OCI-LY3 (cell line): ENCODE results near the gene YPEL3.

Experiments used
- H2AFZ ChIP-seq: fragments of 200-600, 300-600 bp; shearing (Covaris generic); 2 replicates; pipeline ENCODE4 v1.6.0; 2014; ENCODE audit warnings: antibody characterized with exemption, low read depth, low read length
- H3K27ac ChIP-seq: fragments of 200-600, 300-600 bp; sonication (generic); 2 replicates; pipeline ENCODE4 v1.5.1; 2014; ENCODE audit warnings: mild to moderate bottlenecking, low read length, moderate library complexity, mixed read lengths
- H3K27me3 ChIP-seq: fragments of 200-600, 300-600 bp; sonication (generic); 2 replicates; pipeline ENCODE4 v1.6.1; 2014; ENCODE audit warnings: low read depth, low read length, mixed read lengths
- H3K36me3 ChIP-seq: fragments of 200-600, 300-600 bp; sonication (generic); replicated peaks from 2 replicates; pipeline ENCODE3; 2014; ENCODE audit warnings: low read depth, low read length, mixed read lengths
- H3K4me1 ChIP-seq: fragments of 300-600, 200-600 bp; sonication (generic); 2 replicates; pipeline ENCODE4 v1.6.1; 2014; ENCODE audit warnings: low read length, mixed read lengths
- H3K4me2 ChIP-seq: fragments of 200-600, 300-600 bp; sonication (generic); 2 replicates; pipeline ENCODE4 v1.6.1; 2014; ENCODE audit warnings: low read length, mixed read lengths
- H3K4me3 ChIP-seq: fragments of 300-600, 200-600 bp; sonication (generic); 2 replicates; pipeline ENCODE4 v1.5.1; 2014; ENCODE audit warnings: antibody characterized with exemption, mild to moderate bottlenecking, low read length, moderate library complexity
- H3K79me2 ChIP-seq: fragments of 300-600, 200-600 bp; shearing (Covaris generic); 2 replicates; pipeline ENCODE4 v1.6.1; 2014; ENCODE audit warnings: mild to moderate bottlenecking, low read length, mixed read lengths
- H3K9ac ChIP-seq: fragments of 300-600, 200-600 bp; shearing (Covaris generic); 2 replicates; pipeline ENCODE4 v1.6.0; 2014; ENCODE audit warnings: mild to moderate bottlenecking, low read length, moderate library complexity
- H3K9me3 ChIP-seq: fragments of 200-600, 300-600 bp; shearing (Covaris generic); 2 replicates; pipeline ENCODE4 v1.6.1; 2014; ENCODE audit warnings: low read length, mixed read lengths; ENCODE audit not compliant: insufficient read depth
- H4K20me1 ChIP-seq: fragments of 200-600, 300-600 bp; sonication (generic); 2 replicates; pipeline ENCODE4 v1.6.1; 2016; ENCODE audit warnings: low read length, mixed read lengths; ENCODE audit not compliant: insufficient read depth
- EZH2phosphoT487 ChIP-seq: fragments of 200-600 bp; shearing (Covaris generic); IDR thresholded peaks from 2 replicates; pipeline ENCODE4 v1.6.1; 2018; ENCODE audit warnings: antibody characterized with exemption, mixed run types, low read depth
- TF ChIP-seq, protein P1 (sequence below): fragments of 200-600, 300-600 bp; sonication (generic); IDR thresholded peaks from 2 replicates; pipeline ENCODE4 v1.5.1; 2014; ENCODE audit warnings: antibody characterized with exemption, low read length, low read depth

Gene YPEL3

GRCh38 chr16:30121741-30122571, 25.9 kb upstream of the YPEL3 start:
- Histone ChIP-seq H2AFZ (no peak overlapping the region), H3K36me3 (no peaks in the 10 kb centered on the region), H4K20me1 (no peaks in the 10 kb centered on the region), H3K4me1 (peaks cover 13% of the 10 kb centered on the region), H3K4me2 (peak overlapping the region; percentile 99), H3K27me3 (no peaks in the 10 kb centered on the region), H3K9ac (peak overlapping the region; percentile 86), H3K4me3 (peak overlapping the region; percentile 95), H3K79me2 (no peaks in the 10 kb centered on the region), H3K27ac (no peak overlapping the region), H3K9me3 (no peaks in the 10 kb centered on the region)
- TF ChIP-seq, protein P1, sequence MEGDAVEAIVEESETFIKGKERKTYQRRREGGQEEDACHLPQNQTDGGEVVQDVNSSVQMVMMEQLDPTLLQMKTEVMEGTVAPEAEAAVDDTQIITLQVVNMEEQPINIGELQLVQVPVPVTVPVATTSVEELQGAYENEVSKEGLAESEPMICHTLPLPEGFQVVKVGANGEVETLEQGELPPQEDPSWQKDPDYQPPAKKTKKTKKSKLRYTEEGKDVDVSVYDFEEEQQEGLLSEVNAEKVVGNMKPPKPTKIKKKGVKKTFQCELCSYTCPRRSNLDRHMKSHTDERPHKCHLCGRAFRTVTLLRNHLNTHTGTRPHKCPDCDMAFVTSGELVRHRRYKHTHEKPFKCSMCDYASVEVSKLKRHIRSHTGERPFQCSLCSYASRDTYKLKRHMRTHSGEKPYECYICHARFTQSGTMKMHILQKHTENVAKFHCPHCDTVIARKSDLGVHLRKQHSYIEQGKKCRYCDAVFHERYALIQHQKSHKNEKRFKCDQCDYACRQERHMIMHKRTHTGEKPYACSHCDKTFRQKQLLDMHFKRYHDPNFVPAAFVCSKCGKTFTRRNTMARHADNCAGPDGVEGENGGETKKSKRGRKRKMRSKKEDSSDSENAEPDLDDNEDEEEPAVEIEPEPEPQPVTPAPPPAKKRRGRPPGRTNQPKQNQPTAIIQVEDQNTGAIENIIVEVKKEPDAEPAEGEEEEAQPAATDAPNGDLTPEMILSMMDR: no peak
- no peak for TF ChIP-seq EZH2phosphoT487

DNA sequence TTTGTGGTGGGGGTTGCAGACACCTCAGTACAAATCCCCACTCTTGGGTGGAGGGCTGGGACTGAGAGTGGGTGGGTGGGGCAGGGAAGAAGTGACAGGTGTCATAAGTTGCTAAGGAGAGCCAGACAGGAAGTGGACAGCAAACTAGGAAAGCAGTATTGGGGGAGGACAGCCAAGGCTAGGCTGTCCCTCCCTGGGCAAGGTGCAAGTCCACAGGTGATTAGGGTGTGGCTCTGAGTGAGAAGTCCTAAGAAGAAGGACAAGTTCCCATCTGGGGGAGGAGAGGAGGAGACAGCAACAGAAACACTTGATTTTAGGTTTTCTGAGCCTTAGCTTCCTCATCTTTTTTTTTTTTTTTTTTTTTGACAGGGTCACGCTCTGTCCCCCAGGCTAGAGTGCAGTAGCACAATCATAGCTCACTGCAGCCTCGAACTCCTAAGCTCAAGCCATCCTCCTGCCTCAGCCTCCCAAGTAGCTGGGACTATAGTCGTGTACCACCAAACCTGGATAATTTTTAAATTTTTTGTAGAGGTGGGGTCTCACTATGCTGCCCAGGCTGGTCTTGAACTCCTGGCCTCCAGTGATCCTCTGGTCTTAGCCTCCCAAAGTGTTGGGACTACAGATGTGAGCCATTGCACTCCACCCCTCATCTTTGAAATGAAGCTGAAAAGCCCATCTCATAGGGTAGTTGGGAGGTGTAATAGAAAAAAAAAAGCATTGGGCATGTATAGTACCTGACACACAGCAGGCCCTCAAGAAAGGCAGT, 24.5 kb upstream of the YPEL3 start:
- Histone ChIP-seq H3K9me3 (no peaks in the 10 kb centered on the region), H3K79me2 (no peaks in the 10 kb centered on the region), H3K4me3 (no peak overlapping the region), H3K4me2 (no peak overlapping the region), H4K20me1 (no peaks in the 10 kb centered on the region), H3K4me1 (peaks cover 13% of the 10 kb centered on the region), H3K27me3 (no peaks in the 10 kb centered on the region), H3K27ac (no peak overlapping the region), H2AFZ (no peak overlapping the region), H3K36me3 (no peaks in the 10 kb centered on the region), H3K9ac (no peak overlapping the region)
- no peak for TF ChIP-seq EZH2phosphoT487
- TF ChIP-seq, protein P1: no peak

- H3K27ac ChIP-seq: no peak overlapping the region
- no peaks in the 10 kb centered on the region for H3K27me3 ChIP-seq
- H4K20me1 ChIP-seq: no peaks in the 10 kb centered on the region
- TF ChIP-seq, protein P1: no peak
- no peak for TF ChIP-seq EZH2phosphoT487
- H3K4me3 ChIP-seq: no peak overlapping the region
- no peaks in the 10 kb centered on the region for H3K36me3 ChIP-seq
- H3K9me3 ChIP-seq: no peaks in the 10 kb centered on the region
- no peak overlapping the region for H3K4me2 ChIP-seq
- H3K9ac ChIP-seq: no peak overlapping the region
- no peaks in the 10 kb centered on the region for H3K79me2 ChIP-seq
- peaks cover 12% of the 10 kb centered on the region for H3K4me1 ChIP-seq
- no peak overlapping the region for H2AFZ ChIP-seq
These were observed 23.4 kb upstream of the YPEL3 start for GRCh38 chr16:30119428-30119827.

- TF ChIP-seq, protein P1: no peak
- no peak for TF ChIP-seq EZH2phosphoT487
- no peaks in the 10 kb centered on the region for H3K27me3 ChIP-seq
- no peak overlapping the region for H2AFZ ChIP-seq
- H3K4me2 ChIP-seq: no peak overlapping the region
- no peaks in the 10 kb centered on the region for H4K20me1 ChIP-seq
- H3K36me3 ChIP-seq: no peaks in the 10 kb centered on the region
- H3K9ac ChIP-seq: no peak overlapping the region
- no peak overlapping the region for H3K4me3 ChIP-seq
- no peaks in the 10 kb centered on the region for H3K9me3 ChIP-seq
- no peaks in the 10 kb centered on the region for H3K79me2 ChIP-seq
- H3K4me1 ChIP-seq: peaks cover 4% of the 10 kb centered on the region; the same call in 1 of the 2 replicates
- H3K27ac ChIP-seq: no peak overlapping the region
These were observed 21.8 kb upstream of the YPEL3 start for GRCh38 chr16:30117768-30118167.
